Measurements from ENCODE around the gene ROR1.
"Not testable (repeated sequence)": the region's sequence is repeated elsewhere in the genome, so short reads cannot be mapped to it uniquely, and the experiment has no call there.

DNA sequence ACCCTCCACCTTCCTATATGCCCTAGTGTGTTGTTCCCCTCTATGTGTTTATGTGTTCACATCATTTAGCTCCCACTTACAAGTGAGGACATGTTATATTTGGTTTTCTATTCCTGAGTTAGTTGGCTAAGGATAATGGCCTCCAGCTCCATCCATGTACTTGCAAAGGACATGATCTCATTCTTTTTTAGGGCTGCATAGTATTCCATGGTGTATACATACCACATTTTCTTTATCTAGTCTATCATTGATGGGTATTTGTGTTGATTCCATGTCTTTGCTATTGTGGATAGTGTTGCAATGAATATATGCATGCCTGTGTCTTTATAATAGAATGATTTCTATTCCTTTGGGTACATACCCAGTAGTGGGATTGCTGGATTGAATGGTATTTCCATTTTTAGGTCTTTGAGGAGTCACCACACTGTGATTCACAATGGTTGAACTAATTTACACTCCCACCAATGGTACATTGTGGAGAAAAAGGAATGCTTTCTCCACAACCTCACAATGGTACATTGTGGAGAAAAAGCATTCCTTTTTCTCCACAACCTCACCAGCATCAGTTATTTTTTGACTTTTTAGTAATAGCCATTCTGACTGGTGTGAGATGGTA, 52.5 kb downstream of the ROR1 start:
- TF ChIP-seq CTCF (conservative IDR thresholded peaks at IDR 0.05; ENCODE audit: low read length); EZH2phosphoT487 (IDR thresholded peaks at IDR 0.05; ENCODE audit: borderline replicate concordance, low read depth, low read length): not testable (repeated sequence)

All from OCI-LY7 (cell line).